Esophagus muscularis mucosa (tissue), 4 donors: ENCODE results near the gene BMPR1B.

Experiments
- CTCF ChIP-seq, 3 experiments: fragments of 200-600 bp in 2 of 3; fragments of 450-650 bp in 1 of 3; sonication (generic) in 2 of 3; IDR thresholded peaks; one replicate each; pipeline ENCODE4 v1.5.1; 2017 to 2019; ENCODE audit warnings: antibody characterized with exemption in 3 of 3, mild to moderate bottlenecking in 2 of 3, moderate library complexity in 1 of 3
- EP300 ChIP-seq: sonication (generic); formaldehyde crosslinking; IDR thresholded peaks from one replicate; pipeline ENCODE4 v1.6.1; 2017; ENCODE audit warnings: antibody characterized with exemption
- POLR2A ChIP-seq: fragments of 450-650 bp; IDR thresholded peaks from one replicate; pipeline ENCODE4 v1.6.1; 2017; ENCODE audit warnings: antibody characterized with exemption, moderate library complexity, mild to moderate bottlenecking, low read depth
- POLR2AphosphoS5 ChIP-seq, 2 donors: sonication (generic); formaldehyde crosslinking; IDR thresholded peaks; one replicate each; pipeline ENCODE4 v1.6.1; 2017; ENCODE audit warnings: antibody characterized with exemption in 2 of 2

GRCh38 chr4:94927696-94928095 lies 169.9 kb downstream of the BMPR1B start:
- TF ChIP-seq CTCF (IDR thresholded peaks at IDR 0.05) (no peak), POLR2AphosphoS5 (IDR thresholded peaks at IDR 0.05) (no peak), EP300 (no peak), POLR2A (no peak)
